HG03521 (cell line): ENCODE data around the gene MLEC.

Experiments used
- ATAC-seq: cut with Tn5 transposase; IDR thresholded peaks from one replicate; pipeline ENCODE4 v1.9.1; 2021; ENCODE audit warnings: mild to moderate bottlenecking, moderate library complexity; ENCODE audit not compliant: unreplicated experiment

The MLEC gene

DNA sequence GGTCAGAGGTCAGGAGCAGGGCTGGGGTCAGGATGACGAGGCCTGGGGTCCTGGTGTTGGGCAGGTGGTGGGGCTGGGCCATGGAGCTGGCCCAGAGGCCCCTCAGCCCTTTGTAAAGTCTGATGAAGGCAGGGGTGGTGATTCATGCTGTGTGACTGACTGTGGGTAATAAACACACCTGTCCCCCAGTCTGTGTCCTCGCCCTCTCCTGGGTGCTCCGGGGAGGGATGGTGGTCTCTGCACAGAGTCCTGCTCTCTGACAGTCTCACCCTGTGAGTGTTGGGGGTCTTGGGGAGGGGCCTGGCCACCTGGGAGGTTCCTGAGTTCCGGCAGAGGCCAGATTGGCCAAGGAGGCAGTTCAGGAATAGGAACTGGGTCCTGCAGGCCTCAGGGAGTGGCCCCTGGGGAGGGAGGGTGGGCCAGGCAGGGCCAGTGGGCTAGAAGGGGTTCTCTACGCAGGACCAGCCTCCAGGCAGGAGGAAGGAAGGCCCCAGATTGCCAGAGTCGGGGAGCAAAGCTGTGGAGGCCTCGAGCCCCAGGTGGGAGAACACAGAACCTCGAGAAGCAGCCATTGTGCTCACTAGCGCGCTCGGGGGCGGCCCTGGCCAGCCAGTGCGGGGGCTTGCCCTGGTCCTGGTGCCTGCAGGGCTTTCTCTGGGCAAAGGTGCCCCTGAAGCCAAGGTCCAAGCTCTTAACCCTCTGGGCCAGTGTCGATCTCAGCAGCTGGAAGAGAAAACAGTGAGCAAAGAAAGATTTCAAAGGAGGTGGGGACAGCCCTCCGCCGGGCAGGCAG lies 53.1 kb downstream of the MLEC start:
- ATAC-seq = no peak

DNA sequence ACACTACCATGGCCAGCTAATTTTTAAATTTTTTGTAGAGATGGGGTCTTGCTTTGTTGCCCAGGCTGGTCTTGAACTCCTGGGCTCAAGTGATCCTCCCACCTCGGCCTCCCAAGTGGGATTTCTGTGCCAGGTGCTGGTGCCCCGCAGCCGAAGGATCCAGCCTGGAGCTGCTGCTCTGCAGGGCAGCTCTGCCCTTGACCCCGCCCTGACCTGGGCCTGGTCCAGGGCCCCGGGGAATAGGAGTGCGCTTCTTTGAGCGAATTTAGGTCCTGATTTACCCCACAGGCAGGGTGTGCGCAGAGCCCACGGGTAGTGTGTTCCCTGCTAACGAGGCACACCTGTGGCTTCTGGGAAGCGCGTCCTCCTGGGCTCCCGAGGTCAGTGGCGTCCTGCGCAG lies 53.9 kb downstream of the MLEC start:
- no peak for ATAC-seq

DNA sequence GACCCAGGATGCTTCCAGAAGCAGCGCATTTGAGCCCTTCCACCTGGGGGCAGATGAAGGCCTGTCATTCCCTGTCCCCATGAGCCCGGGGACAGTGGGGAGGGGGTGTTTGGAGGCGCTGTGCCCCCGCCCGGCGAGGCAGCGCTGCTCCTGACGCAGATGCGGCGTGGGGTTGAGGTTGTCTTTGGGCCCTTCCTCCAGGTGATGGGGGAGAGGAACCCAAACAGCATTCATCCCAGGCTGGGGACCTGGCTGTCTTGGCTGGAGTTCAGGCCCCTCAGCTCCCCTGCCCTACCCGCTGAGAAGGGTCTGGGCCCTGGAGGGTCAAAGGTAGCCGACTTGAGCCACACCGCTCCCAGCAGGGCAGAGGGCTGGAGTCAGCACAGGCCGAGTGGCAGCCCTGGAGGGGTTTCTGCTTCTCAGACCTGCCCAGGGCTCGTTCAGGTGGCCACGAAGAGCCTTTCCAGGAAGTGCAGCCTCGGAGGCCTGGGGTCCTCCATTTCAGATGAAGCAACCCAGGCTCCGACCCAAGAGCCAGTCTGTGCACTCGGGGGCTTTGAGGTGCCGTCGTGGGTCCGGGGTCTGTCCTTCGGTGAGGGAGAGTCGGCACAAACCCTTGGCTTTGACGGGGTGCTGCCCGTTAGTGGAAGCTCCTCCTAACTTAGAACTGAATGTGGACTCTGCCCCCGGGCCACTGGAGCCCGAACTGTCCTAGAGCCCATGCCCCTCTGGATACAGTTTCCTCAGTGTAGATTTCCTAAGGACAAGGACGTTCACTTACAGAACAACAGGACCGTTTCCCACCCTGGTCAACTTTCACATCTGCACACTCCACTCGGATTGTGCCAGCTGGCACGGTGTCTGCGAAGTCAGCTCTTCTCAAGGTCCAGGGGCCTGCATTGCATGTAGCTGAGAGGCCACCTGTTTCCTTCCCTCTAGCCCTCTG lies 54.8 kb downstream of the MLEC start:
- no peak for ATAC-seq

DNA sequence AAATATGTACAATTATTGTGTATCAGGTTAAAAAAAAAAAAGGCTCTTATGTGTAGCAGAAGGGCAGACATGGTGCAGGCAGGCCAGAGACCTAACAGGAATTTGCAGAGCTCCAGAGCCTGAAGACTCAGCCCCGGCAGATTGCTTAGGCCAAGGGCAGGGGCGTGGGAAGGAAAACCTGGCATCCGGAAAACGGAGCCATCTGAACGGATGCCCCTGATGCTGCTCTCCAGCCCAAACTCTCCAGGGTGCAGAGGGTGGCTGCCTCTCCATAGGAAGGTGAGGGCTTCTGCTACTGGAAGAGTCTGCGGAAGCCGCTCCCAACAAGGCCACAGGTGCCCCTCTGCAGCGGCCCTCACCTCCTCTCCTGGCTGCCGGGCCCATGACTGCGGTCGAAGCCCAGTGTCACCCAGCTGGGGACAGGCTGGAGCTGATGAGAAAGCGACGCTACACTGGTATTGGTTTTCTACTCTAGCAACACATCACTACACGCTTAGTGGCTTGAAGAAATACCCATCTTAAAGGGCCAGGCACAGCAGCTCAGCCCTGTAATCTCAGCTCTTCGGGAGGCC lies 58.1 kb downstream of the MLEC start:
- ATAC-seq = no peak

DNA sequence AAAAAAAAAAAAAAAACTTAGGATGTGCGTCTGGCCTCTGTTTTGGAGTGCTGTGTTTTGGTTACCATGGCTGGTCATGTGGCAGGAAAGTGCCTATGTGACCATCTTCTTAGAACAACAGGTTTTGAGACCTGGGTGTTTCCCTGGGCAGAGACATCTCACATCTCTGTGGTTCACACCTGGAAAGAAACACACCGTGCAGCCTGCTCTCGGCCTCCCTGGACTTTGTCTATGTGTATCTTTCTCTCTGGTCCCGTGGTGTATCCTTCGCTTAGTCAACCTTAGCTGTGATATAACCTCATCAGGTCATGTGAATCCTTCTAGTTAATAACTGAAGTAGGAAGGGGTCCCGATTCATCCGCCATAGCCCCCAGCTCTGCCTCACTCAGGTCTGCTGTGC lies 61.3 kb downstream of the MLEC start:
- no peak for ATAC-seq

DNA sequence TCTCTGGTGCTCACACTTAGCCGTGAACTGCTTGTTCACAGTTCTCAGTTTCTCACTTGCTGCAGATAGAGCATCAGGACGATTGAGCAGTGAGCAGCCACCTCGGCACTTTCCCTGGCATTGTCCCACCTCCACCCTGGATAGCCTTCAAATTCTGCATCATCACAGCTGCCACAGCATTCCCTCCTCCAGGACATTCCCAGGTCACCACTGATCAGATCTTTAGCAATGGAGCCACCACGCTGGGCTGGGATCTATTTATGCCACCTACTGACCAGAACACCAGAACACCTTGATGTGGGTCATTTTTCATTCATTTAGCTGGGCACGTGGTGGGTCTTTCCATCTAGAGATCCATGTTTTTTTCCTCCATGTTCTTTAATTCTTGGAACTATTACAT lies 62.3 kb downstream of the MLEC start:
- no peak for ATAC-seq

DNA sequence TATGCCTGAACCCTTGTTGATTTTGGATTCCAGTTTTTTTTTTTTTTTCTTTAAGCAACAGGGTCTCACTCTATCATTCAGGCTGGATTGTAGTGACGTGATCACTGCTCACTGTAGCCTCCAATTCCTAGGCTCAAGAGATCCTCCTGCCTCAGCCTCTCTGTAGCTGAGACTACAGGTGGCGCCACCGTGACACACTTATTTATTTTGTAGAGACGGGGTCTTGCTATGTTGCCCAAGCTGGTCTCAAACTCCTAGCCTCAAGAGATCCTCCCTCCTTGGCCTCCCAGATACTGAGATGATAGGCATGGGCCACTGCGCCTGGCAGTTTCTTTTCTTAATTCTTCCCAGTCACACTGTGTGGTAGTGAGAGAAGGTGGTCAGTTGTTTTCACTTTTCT lies 63.9 kb downstream of the MLEC start:
- no peak for ATAC-seq

DNA sequence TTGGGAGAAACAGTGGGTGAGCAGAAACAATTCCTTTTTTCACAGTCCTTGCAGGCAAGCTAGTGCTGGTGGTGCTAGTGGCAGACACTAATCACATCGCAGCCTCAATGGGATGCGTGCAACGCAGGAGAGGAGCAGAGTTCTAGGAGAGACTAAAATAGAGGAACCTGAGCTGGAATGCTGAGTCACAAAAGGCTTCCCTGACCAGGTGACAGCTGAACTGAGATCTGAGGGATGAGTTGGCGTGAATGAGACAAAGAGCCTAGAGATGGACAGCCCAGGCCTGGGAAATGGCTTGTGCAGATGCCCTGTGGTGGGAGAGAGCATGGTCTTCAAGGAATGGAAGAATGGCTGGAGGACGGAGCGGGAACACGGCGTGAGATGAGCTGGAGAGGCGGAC lies 64.4 kb downstream of the MLEC start:
- no peak for ATAC-seq
